Endometrium (tissue), 2 donors: Measurements from ENCODE around the gene CISH.

ENCODE experiments used
- FAIRE-seq: peaks from 2 replicates; lab custom pipeline; 2012; peaks lifted over from hg19 to GRCh38; lab: Jason Lieb, UNC
- donor health status: control.
- donor health status: control.

Gene CISH

GRCh38 chr3:50611464-50612233 is at the start of gene CISH:
Gene CISH, minus strand, starts transcription at chr3:50611774. Its CDS starts 124 bp downstream, at chr3:50611650.
- FAIRE-seq, result peak; percentile 91

GRCh38 chr3:50660386-50660785 is 48.8 kb upstream of the CISH start:
- no peak for FAIRE-seq

GRCh38 chr3:50658831-50659230 is 47.3 kb upstream of the CISH start:
- no peak for FAIRE-seq

- FAIRE-seq, result no peak
These were observed 46.8 kb upstream of the CISH start for GRCh38 chr3:50658416-50658815.

GRCh38 chr3:50657816-50658215 is 46.2 kb upstream of the CISH start:
- no peak for FAIRE-seq

- no peak for FAIRE-seq
These were observed 45.8 kb upstream of the CISH start for GRCh38 chr3:50657407-50657806.

GRCh38 chr3:50656417-50657195 is 45.0 kb upstream of the CISH start:
- FAIRE-seq, result no peak

- FAIRE-seq, result no peak
These were observed 43.6 kb upstream of the CISH start for GRCh38 chr3:50655009-50655830.

- no peak for FAIRE-seq
These were observed 42.5 kb upstream of the CISH start for GRCh38 chr3:50653937-50654595.

- FAIRE-seq, result no peak
These were observed 41.1 kb upstream of the CISH start for GRCh38 chr3:50652709-50653108.

- FAIRE-seq, result no peak
These were observed 40.5 kb upstream of the CISH start for GRCh38 chr3:50651920-50652529.

- FAIRE-seq, result no peak
These were observed 39.9 kb upstream of the CISH start for GRCh38 chr3:50651445-50651844.

- no peak for FAIRE-seq
These were observed 38.4 kb upstream of the CISH start for GRCh38 chr3:50650018-50650417.

GRCh38 chr3:50649451-50649931 is 37.9 kb upstream of the CISH start:
- FAIRE-seq, result no peak

- FAIRE-seq, result no peak
These were observed 37.4 kb upstream of the CISH start for GRCh38 chr3:50648944-50649343.

GRCh38 chr3:50648313-50648712 is 36.7 kb upstream of the CISH start:
- FAIRE-seq, result no peak

GRCh38 chr3:50645378-50645777 is 33.8 kb upstream of the CISH start:
- no peak for FAIRE-seq

- FAIRE-seq, result no peak
These were observed 33.0 kb upstream of the CISH start for GRCh38 chr3:50644561-50644960.

GRCh38 chr3:50642382-50642781 is 30.8 kb upstream of the CISH start:
- FAIRE-seq, result no peak

- no peak for FAIRE-seq
These were observed 27.5 kb upstream of the CISH start for GRCh38 chr3:50639055-50639494.

- FAIRE-seq, result no peak
These were observed 26.4 kb upstream of the CISH start for GRCh38 chr3:50637945-50638344.
